NCI-H82 (cell line): ENCODE data around the gene DPCD.
"Not testable (repeated sequence)": the region's sequence is repeated elsewhere in the genome, so short reads cannot be mapped to it uniquely, and the experiment has no call there.

Experiments
- DNase-seq: peaks from one replicate; lab custom pipeline; 2025; lab: John Stamatoyannopoulos, UW

Gene DPCD

GRCh38 chr10:101585841-101586240 is 2.3 kb upstream of the DPCD start:
- DNase-seq, result no peak

DNA sequence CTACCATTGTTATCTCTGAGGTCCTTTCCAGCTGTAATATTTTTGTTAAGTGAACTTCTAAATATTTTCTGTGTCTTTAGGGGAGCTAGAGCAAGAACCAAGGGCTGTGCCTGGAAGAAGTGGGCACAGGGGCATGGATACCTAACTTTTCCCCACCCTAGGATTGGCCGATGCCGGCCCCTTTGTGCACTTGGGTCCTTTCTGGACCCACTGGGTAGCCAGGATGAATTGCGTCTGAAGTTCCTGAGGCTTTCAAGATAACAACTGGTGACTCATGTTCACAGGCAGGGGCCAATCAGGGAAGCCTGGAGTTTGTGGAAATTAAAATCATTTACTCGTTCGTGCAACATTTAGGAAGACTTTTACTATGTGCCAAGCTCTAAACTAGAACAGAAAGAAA is 758 bp downstream of the DPCD start:
- DNase-seq, result no peak

- DNase-seq, result not testable (repeated sequence)
Observed at GRCh38 chr10:101593331-101593730, 5.2 kb downstream of the DPCD start.

- DNase-seq, result no peak
Observed at GRCh38 chr10:101595591-101596433, 7.7 kb downstream of the DPCD start.

DNA sequence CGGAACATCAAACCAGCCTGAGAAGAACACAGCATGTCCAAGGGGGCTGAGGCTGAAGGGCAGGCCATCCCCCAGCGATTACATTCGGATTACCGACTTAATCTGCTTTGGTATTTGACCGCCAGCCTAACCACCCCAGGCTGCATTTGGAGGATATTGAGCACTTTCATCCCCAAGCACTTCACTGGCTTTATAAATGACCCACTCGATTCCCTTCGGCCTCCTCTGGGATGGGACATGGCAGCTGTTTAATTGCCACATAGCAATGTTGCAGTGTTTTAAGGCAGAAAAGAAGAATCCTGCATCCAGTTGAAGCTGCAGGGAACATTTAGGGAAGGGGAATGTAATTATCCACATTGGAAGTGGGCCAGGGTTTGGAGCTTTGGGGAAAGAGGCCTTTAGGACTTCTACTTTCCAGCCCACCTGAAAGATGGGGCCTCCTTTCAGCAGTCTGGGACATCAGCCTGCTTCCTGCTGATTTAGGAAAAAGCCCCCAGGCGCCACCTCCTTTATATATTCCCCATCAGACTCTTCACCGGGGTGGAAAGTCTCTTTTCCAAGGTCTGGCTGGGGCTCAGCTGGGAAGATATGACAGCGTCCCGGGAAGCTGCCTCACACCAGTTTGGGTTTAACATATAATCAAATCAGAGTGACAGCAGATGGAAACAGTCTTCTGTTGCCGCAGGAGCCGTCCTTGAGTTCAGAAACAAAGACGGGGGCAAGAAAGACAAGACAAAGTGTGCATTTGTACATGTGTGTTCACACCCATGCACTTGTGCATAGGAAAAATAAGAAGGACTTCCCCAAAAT is 9.2 kb downstream of the DPCD start:
- peak; percentile 87 for DNase-seq

GRCh38 chr10:101601541-101601940 is 13.4 kb downstream of the DPCD start:
- DNase-seq, result peak; percentile 73

DNA sequence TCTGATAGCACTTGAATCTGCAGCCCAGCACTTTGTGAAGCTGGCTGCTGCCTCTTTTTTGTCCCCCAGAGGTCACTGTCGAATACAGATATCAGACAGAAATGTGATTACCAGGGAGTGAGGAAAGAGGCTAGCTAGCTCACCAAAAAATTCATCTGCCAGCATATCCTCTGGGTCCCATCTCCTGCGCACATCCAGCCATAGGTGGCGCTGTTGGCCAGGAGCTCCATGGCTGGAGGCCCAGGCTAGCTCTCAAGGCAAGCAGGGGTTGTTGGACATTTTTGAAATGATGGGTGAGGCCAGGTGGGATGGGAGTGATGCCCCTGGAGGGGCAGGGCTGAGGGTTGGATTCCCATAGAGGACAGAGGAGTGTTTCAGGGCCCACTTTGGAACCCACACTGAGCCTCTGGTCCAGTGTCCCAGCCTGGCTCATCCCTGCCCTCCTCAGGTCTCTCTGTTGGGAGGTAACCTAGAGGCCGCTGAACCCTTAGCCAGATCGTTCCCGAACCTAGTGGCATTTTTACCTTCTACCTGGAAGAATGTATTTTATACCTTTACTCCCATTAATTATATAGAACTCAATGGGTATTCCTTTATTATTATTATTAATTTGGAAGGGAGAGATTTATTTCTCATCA is 14.8 kb downstream of the DPCD start:
- peak; percentile 93 for DNase-seq

GRCh38 chr10:101607124-101607523 is 19.0 kb downstream of the DPCD start:
- DNase-seq, result no peak

DNA sequence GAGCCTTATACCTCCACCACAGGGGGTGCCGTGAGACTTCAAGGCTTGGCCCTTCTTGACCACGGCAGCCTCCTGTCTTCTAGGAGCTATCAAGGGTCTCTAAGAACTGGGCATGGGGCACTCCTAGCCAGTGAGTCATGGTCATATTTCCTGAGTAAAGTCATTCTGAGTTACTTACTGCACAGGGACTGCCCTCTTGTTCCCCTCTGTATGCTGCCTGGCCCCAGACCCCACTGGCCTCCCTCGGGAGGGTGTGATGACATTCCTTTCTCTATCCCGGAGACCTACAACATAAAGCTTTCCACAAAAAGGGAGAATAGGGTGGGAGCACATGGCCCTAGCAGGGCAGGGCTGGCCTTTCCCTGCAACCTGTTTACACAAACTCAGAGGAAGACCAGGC is 21.4 kb downstream of the DPCD start:
- no peak for DNase-seq

- peak; percentile 20 for DNase-seq
Observed at GRCh38 chr10:101611096-101611905, 23.2 kb downstream of the DPCD start.

- no peak for DNase-seq
Observed at GRCh38 chr10:101612086-101612485, 24.0 kb downstream of the DPCD start.

GRCh38 chr10:101612872-101613271 is 24.8 kb downstream of the DPCD start:
- DNase-seq, result peak; percentile 63

- DNase-seq, result no peak
Observed at GRCh38 chr10:101613646-101614045, 25.5 kb downstream of the DPCD start.

DNA sequence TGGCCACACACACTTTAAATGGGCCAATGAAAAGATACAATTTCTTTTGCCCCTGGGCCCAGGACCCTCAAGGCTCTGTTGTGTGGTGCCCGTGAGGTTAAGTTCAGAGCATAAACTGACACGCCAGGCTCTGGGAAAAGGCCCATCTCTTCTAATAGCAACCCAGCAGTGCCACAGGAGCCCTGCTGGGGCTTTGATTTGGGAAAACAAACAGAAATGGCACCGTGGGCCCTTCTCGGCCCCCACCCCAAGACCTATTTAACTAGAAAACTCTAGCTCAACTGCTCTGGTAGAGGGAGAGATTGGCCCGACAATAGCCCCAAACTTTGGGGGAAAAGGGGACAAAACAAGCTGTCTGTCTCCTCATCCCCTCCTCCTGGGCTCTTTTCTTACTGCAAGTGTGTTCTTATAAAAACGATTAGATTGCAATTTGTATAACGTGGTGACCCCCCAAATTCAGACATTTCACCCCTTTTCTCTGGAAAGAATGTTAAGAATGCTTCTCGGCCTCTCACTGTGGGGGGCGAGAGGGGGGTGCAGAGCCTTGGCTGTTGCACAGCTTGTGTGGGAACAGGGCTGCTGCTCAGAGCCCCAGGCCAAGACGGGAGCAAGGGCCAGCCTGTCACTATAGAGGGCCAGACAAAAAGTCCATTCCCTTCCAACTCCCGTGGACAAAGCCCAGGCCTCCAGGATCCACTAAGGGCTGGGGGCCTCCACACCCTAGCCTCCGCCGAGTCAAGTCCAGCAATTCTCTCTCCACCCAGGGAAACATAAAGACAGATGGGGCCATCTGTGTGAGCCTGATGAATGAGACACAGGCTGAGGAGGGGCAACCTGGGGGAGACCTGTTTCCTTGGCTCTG is 26.8 kb downstream of the DPCD start:
- peak; percentile 76 for DNase-seq

- no peak for DNase-seq
Observed at GRCh38 chr10:101615525-101616116, 27.5 kb downstream of the DPCD start.

GRCh38 chr10:101616415-101617101 is 28.4 kb downstream of the DPCD start:
- peak; percentile 42 for DNase-seq

- peak; percentile 65 for DNase-seq
Observed at GRCh38 chr10:101617102-101617823, 29.1 kb downstream of the DPCD start.

DNA sequence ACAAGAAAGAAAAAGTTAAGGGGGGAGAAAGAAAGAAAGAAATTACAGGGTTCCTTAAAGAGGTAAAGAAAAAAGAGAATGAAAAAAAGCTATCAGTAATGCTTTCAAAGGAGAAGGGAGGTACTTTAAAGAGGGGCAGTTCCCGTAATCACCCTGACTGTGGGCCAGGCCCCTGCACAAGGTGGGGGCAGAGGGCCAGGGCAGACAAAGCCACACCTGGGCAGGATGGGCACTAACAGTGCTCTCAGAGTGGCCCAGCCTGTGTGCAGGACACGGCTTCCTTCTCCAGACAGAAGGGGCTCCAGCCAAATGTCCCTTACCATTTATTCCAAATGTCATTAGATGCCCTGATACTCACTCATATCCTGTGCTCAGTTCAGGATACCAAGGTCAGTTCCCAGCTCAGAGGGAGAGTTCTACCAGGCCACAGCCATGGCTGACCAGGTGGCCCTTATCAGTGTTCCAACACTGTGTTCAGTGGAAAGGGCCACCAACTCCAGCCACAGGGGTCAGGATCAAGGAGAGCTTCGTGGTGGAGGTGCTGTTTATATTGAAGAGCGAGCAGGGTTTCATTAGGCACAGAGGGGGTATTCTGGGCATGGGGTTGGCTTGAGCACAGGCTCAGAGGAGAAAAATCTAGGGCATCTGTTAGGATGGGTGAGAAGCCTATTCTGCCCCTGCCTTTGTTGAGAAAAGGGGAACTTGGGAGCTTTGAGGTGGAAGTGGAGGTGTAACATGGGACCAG is 29.9 kb downstream of the DPCD start:
- no peak for DNase-seq
